B cell (primary cell): Measurements from ENCODE around the gene PEX13.

Experiments
- EZH2 ChIP-seq: IDR thresholded peaks from 2 replicates; pipeline ENCODE4 v1.6.1; 2012; ENCODE audit warnings: borderline replicate concordance, low read depth, mild to moderate bottlenecking, moderate library complexity, low read length; ENCODE audit not compliant: insufficient read depth, poor library complexity, severe bottlenecking
- TF ChIP-seq, protein P1 (sequence below): fragments of 200-600 bp; IDR thresholded peaks from one replicate; pipeline ENCODE4 v1.8.0; 2022; ENCODE audit warnings: antibody characterized with exemption, mild to moderate bottlenecking

DNA sequence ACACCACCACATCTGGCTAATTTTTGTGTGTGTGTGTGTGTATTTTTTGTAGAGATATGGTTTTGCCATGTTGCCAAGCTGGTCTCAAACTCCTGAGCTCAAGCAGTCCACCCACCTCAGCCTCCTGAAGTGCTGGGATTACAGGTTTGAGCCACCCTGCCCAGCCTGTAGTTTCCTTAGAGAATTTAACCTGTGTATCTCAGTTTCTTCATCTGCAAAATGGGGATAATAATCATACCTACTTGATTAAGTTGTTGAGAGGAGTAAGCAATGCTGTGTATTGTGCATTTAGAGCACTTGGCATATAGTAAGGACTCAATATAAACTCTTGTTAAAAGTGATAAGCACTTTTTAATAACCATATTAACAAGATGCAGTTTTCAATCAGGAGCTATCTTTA lies 41.9 kb downstream of the PEX13 start:
- TF ChIP-seq, protein P1, sequence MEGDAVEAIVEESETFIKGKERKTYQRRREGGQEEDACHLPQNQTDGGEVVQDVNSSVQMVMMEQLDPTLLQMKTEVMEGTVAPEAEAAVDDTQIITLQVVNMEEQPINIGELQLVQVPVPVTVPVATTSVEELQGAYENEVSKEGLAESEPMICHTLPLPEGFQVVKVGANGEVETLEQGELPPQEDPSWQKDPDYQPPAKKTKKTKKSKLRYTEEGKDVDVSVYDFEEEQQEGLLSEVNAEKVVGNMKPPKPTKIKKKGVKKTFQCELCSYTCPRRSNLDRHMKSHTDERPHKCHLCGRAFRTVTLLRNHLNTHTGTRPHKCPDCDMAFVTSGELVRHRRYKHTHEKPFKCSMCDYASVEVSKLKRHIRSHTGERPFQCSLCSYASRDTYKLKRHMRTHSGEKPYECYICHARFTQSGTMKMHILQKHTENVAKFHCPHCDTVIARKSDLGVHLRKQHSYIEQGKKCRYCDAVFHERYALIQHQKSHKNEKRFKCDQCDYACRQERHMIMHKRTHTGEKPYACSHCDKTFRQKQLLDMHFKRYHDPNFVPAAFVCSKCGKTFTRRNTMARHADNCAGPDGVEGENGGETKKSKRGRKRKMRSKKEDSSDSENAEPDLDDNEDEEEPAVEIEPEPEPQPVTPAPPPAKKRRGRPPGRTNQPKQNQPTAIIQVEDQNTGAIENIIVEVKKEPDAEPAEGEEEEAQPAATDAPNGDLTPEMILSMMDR = no peak
- no peak for TF ChIP-seq EZH2
